Stimulated activated naive CD8-positive, alpha-beta T cell treated with anti-CD3 and anti-CD28 coated beads, Interleukin-15, Interleukin-2, amounts not matched to agents 100 U/mL and 50 U/mL, for 24 hours (primary cell): ENCODE measurements around the gene UBA52.
"Not testable (repeated sequence)": the region's sequence is repeated elsewhere in the genome, so short reads cannot be mapped to it uniquely, and the experiment has no call there.

Experiments
- ATAC-seq: fragments of 150-1000 bp; cut with Tn5 transposase; one replicate; pipeline ENCODE4 v1.10.0; 2021
- DNase-seq: peaks from one replicate; pipeline ENCODE4 v3.0.0; 2021

Gene UBA52

GRCh38 chr19:18571564-18572344, at the start of gene UBA52:
Gene UBA52, plus strand, starts transcription at chr19:18571857. Its CDS starts 1,444 bp downstream, at chr19:18573301.
- peak; percentile 93 for ATAC-seq
- peak; percentile 99 for DNase-seq

GRCh38 chr19:18522124-18522861, 49.4 kb upstream of the UBA52 start:
- ATAC-seq (peak; percentile 95), DNase-seq (peak; percentile 100)

DNA sequence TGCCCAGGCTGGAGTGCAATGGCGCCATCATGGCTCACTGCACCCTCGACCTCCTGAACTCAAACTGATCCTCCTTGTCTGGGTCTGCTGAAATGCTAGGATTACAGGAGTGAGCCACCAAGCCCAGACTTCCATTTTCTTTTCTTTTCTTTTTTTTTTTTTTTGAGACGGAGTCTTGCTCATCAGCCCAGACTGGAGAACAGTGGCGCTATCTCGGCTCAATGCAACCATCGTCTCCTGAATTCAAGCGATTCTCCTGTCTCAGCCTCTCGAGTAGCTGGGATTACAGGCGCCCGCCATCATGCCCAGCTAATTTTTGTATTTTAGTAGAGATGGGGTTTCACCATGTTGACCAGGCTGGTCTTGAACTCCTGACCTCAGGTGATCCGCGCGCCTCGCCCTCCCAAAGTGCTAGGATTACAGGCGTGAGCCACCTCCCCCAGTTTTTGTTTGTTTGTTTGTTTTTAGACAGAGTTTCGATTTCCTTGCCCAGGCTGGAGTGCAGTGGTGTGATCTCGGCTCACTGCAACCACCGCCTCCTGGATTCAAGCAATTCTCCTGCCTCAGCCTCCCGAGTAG, 48.7 kb upstream of the UBA52 start:
- not testable (repeated sequence) for ATAC-seq

DNA sequence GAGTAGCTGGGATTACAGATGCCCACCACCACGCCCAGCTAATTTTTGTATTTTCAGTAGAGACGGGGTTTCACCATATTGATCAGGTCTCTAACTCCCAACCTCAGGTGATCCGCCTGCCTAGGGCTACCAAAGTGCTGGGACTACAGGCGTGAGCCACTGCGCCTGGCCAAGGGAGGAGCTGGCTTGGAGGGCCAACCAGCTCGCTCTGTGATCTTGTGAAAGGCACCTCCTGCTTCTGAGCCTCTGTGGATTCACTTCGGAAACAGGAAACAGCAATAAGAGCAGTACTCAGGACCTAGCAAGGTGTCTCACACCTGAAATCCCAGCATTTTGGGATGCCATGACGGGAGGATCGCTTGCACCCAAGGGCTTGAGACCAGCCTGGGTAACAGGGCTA, 47.8 kb upstream of the UBA52 start:
- DNase-seq, result no peak
- ATAC-seq, result no peak

More for the DNA sequence above, 48.7 kb upstream of the UBA52 start:
- DNase-seq, result not testable (repeated sequence)

- no peak for ATAC-seq
- DNase-seq, result no peak
These were observed 45.3 kb upstream of the UBA52 start for GRCh38 chr19:18526316-18526715.

DNA sequence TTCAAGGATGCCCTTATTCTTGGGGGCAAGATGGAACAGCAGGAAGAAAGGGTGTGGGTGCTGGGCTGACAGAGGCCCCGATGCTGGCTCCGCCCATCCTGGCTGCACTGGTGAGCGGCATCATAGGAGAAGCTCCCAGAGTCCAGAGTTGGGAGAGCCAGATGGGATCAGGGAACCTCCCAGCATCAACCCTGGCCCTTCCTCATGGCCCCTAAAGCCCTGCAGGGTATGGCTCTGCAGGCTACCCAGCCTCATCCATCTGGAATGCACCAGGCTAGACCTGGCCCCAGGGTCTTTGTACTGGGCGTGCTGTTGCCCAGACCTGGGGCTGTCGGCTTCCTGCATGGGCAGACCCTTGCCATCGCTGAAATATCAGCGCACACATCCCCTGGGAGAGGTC, 41.9 kb upstream of the UBA52 start:
- no peak for ATAC-seq
- DNase-seq, result no peak

- ATAC-seq (no peak), DNase-seq (no peak)
These were observed 40.2 kb upstream of the UBA52 start for GRCh38 chr19:18531485-18531884.

GRCh38 chr19:18532168-18532890, 39.3 kb upstream of the UBA52 start:
- ATAC-seq (no peak), DNase-seq (no peak)

- DNase-seq (no peak), ATAC-seq (no peak)
These were observed 38.6 kb upstream of the UBA52 start for GRCh38 chr19:18533058-18533457.

- DNase-seq, result no peak
- ATAC-seq, result no peak
These were observed 35.2 kb upstream of the UBA52 start for GRCh38 chr19:18536475-18536874.

DNA sequence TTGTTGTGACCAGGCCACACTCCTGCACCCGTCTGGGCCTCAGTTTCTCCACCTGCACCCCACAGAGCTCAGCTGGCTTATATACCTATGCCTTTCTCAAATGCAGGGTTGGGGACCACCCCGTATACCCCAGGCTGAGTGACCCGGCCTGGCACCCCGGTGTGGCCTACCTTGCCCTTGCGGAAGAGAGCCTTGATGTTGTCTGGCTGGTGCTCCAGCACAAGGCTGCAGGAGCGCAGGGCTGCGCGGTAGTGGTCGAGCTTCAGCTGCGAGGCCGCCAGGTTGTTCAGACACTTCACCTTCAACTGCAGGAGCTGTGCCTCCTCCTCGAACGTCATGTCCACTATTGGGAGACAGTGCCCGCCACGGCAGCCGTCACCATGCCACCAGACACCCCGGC, 34.2 kb upstream of the UBA52 start:
- ATAC-seq (no peak), DNase-seq (no peak)

GRCh38 chr19:18538115-18538514, 33.5 kb upstream of the UBA52 start:
- no peak for ATAC-seq
- no peak for DNase-seq

GRCh38 chr19:18539372-18539771, 32.3 kb upstream of the UBA52 start:
- ATAC-seq (no peak), DNase-seq (no peak)

- DNase-seq, ATAC-seq: not testable (repeated sequence)
These were observed 31.5 kb upstream of the UBA52 start for GRCh38 chr19:18540200-18540599.

GRCh38 chr19:18541258-18541991, 30.2 kb upstream of the UBA52 start:
- ATAC-seq (peak; percentile 19), DNase-seq (peak; percentile 23)

DNA sequence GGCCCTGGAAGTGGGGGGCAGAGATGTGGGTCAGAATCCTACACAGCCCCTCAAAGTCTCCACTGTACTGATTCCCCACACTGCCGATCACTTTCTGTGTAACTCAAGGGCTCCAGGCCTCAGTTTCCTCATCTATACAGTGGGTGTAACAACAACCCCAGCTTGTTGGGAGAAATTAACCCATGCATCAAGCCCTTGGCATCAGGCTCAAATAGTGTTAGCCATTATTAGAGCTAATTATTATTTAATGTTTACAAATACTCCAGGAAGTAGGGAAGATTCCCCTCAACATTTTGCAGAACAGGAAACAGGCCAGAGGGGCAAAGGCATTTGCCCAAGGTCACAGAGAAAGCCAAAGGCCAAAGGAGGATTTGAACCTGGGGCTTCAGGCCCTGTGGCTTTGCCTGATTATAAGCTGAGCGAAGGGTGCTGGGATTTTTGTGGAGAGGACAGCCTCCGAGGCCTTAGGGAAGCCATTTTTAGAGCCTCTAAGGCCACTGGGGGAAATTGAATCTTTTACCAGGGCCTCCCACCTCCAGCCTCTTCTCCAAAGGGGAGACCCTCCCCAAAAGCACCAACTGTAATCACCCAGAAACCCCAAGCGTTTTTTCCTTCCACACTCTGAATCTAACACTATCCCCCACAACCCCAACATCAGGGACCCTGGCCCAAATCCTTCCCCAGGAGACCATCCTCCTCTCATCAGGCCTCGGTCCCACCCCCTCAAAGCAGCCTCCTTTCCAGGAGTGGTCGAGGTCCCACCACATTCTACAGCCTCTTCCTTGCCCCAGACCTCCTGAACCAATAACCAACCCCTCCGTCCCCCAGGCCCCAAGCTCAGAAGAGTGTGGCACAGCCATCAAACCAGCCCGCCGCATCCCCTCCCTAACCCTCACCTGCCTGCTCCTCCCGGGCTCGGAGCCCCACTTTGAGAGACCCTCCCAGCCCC, 29.4 kb upstream of the UBA52 start:
- ATAC-seq (no peak), DNase-seq (no peak)

GRCh38 chr19:18542941-18543813, 28.5 kb upstream of the UBA52 start, which contains the start of gene FKBP8:
Gene FKBP8, minus strand, starts transcription at chr19:18543573. Its CDS starts 1,603 bp downstream, at chr19:18541970.
- DNase-seq (peak; percentile 96), ATAC-seq (peak; percentile 95)

DNA sequence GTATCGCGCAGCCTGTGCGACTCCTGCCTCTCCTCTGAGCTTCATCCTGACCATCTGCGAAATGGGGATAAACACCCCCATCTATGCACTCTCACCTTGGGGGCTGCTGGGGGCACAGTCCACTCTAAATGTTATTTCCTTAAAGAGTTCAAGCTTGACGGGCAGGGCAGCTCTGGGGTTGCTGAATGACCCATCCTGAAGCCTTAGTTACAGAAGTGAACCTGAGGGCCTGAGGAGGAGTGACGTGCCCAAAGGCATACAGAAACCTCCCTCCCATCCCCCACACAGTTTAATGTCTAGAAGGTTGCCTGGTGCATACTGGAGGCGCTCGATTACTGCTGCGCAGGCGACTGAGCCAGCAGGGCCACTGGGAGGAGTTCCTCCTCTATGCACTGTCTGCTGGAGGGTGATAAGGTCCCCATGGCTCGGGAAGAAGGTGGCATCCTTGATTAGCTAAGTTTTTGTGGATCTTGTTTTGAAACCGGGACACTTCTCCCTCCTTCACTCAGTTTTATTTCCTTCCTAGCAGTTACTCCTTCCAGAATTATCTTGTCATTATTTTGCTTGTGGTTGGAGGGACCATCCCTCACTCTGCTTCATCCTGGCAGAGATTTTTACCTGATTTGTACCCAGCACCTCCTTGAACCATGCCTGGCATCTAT, 27.7 kb upstream of the UBA52 start:
- ATAC-seq, result peak; percentile 89
- peak; percentile 81 for DNase-seq

DNA sequence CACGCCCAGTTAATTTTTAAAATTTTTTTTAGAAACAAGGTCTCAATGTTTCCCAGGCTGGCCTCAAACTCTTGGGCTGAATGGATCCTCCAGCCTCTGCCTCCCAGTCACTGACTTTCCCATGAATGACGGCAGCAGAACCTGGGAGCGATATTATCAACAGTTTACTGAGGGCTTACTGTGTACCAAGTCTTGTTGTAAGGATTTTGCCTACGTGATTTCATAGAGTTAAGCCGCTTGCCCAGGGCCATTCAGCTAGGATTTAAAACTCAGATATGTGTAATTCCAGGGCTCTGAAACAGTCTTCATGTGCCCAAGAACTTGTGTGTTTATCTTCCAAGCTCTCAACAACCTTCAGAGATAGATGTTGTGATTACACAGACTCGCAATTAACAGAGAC, 20.0 kb upstream of the UBA52 start:
- ATAC-seq (no peak), DNase-seq (no peak)
